K562 (cell line): ENCODE data around the gene HCRTR1. TPM values are rescaled to one million over a fixed set of nuclear protein-coding genes. Genes with fewer than 3 reads are reported as not detected.
A peak's percentile ranks its signal among the peaks of the same experiment; 100 is the strongest.

Source experiments
- ATAC-seq: fragments of 200-7000 bp; cut with Tn5 transposase; 3 replicates; pipeline ENCODE4 v1.9.1; 2020; ENCODE audit warnings: moderate library complexity
- BruUV-seq: library from RNA; stranded (reverse); fragments of 400-500 nt; replicated peaks from 2 replicates; lab custom pipeline; 2021; lab: Mats Ljungman, UMichigan
- CTCF ChIA-PET: fragments of 300-600 bp; formaldehyde crosslinking; extraction: SDS; loops from one replicate; lab custom pipeline; 2021; ENCODE audit warnings: low intra/inter-chr PET ratio; lab: Yijun Ruan, JAX
- POLR2A ChIA-PET: fragments of 300-600, 350-650 bp; sonication (Branson Sonifier 250); formaldehyde crosslinking; extraction: SDS; loops from one replicate; lab custom pipeline; 2021; ENCODE audit warnings: antibody characterized with exemption, inconsistent platforms; lab: Yijun Ruan, JAX
- DNase-seq, 4 experiments: peaks; one replicate each; pipeline versions ENCODE4 v3.0.0 to v3.0.0-alpha.2; 2011 to 2018; ENCODE audit warnings: low spot score in 3 of 4, mixed read lengths in 3 of 4; ENCODE audit errors: extremely low read depth in 1 of 4
- FAIRE-seq: peaks from 2 replicates; lab custom pipeline; 2011; peaks lifted over from hg19 to GRCh38; lab: Jason Lieb, UNC
- H2AFZ ChIP-seq: 2 replicates; pipeline ENCODE4 v1.6.0; 2011; ENCODE audit warnings: low read depth, low read length, control low read depth, inconsistent platforms
- H3K27ac ChIP-seq: fragments of 200-600 bp; 3 replicates; pipeline ENCODE4 v1.8.0; 2011; ENCODE audit warnings: low read depth, mild to moderate bottlenecking, control low read depth, inconsistent platforms, low read length, moderate library complexity, mixed read lengths; ENCODE audit errors: extremely low read depth
- H3K27me3 ChIP-seq, 2 experiments: fragments of 300-600 bp in 1 of 2; 2 replicates in 1 of 2; 3 replicates in 1 of 2; pipeline versions ENCODE4 v1.6.0 to v1.8.0; 2011; ENCODE audit warnings: inconsistent platforms in 2 of 2, low read length in 2 of 2, mild to moderate bottlenecking in 1 of 2, mixed read lengths in 1 of 2, moderate library complexity in 1 of 2; ENCODE audit not compliant: control insufficient read depth in 2 of 2, insufficient read depth in 2 of 2
- H3K36me3 ChIP-seq: fragments of 300-600 bp; 3 replicates; pipeline ENCODE4 v1.8.0; 2011; ENCODE audit warnings: mild to moderate bottlenecking, low read length, inconsistent platforms; ENCODE audit not compliant: control insufficient read depth, insufficient read depth
- H3K4me1 ChIP-seq, 2 experiments: fragments of 200-600 bp in 1 of 2; replicated peaks in 1 of 2; 2 replicates in 1 of 2; 3 replicates in 1 of 2; pipeline versions ENCODE4 v1.5.1 to v1.8.0; 2011; ENCODE audit warnings: inconsistent platforms in 2 of 2, low read length in 2 of 2, mild to moderate bottlenecking in 1 of 2, mixed read lengths in 1 of 2, moderate library complexity in 1 of 2; ENCODE audit not compliant: control insufficient read depth in 2 of 2, insufficient read depth in 2 of 2
- H3K4me2 ChIP-seq: 2 replicates; pipeline ENCODE4 v1.6.1; 2011; ENCODE audit warnings: low read length, control low read depth, inconsistent platforms, mixed read lengths; ENCODE audit not compliant: insufficient read depth
- H3K4me3 ChIP-seq: fragments of 200-600 bp; sonication (generic), shearing (Covaris generic); 2 replicates; pipeline ENCODE4 v1.5.1; 2016; ENCODE audit warnings: control low read depth, inconsistent platforms
- H3K79me2 ChIP-seq: fragments of 200-600 bp; 3 replicates; pipeline ENCODE4 v1.8.0; 2011; ENCODE audit warnings: low read length, inconsistent platforms; ENCODE audit not compliant: control insufficient read depth, insufficient read depth
- H3K9ac ChIP-seq, 2 experiments: 2 replicates each; pipeline versions ENCODE4 v1.6.0 to v1.6.1; 2011; ENCODE audit warnings: low read depth in 2 of 2, low read length in 2 of 2, control low read depth in 1 of 2, inconsistent platforms in 1 of 2, mild to moderate bottlenecking in 1 of 2, mixed read lengths in 1 of 2; ENCODE audit not compliant: insufficient read depth in 1 of 2
- H3K9me1 ChIP-seq: one replicate; pipeline ENCODE4 v1.6.0; 2011; ENCODE audit warnings: inconsistent platforms, mild to moderate bottlenecking, low read length, moderate library complexity; ENCODE audit not compliant: control insufficient read depth, insufficient read depth
- H3K9me3 ChIP-seq: replicated peaks from 2 replicates; pipeline ENCODE4 v1.5.1; 2011; ENCODE audit warnings: low read depth, low read length, inconsistent platforms; ENCODE audit not compliant: control insufficient read depth, insufficient read depth
- H4K20me1 ChIP-seq: replicated peaks from 2 replicates; pipeline ENCODE4 v1.6.1; 2011; ENCODE audit warnings: low read length, inconsistent platforms, mixed read lengths; ENCODE audit not compliant: control insufficient read depth, insufficient read depth
- FOS ChIP-seq: IDR thresholded peaks from 3 replicates; pipeline ENCODE4 v1.6.1; 2011; ENCODE audit not compliant: insufficient read length; ENCODE audit errors: extremely low read depth
- KDM2B ChIP-seq: fragments of 250-450 bp; sonication (Bioruptor Pico); IDR thresholded peaks from 2 replicates; pipeline ENCODE4 v1.8.0; 2021; ENCODE audit warnings: mild to moderate bottlenecking, moderate library complexity
- MTA1 ChIP-seq: fragments of 450-650 bp; IDR thresholded peaks from 2 replicates; pipeline ENCODE4 v1.6.1; 2017; ENCODE audit warnings: borderline replicate concordance
- MTF1 ChIP-seq: fragments of 250-450 bp; sonication (Bioruptor Pico); IDR thresholded peaks from 2 replicates; pipeline ENCODE4 v1.9.0; 2021; ENCODE audit warnings: moderate library complexity, mild to moderate bottlenecking, inconsistent platforms, borderline replicate concordance
- NRF1 ChIP-seq, 2 experiments: fragments of 450-650 bp; IDR thresholded peaks in 1 of 2; conservative IDR thresholded peaks in 1 of 2; 2 replicates each; pipeline ENCODE4 v1.6.1; 2014; ENCODE audit warnings: mild to moderate bottlenecking in 2 of 2
- WGBS: fragments of 100-300 bp; shearing (Covaris generic); methylation state at CpG from one replicate; pipeline ENCODE4 v1.1.6; 2016; ENCODE audit warnings: low coverage, mixed read lengths; ENCODE audit not compliant: insufficient coverage; ENCODE audit errors: missing lambda C conversion rate; 5-methylcytosine and 5-hydroxymethylcytosine counted together
- in situ Hi-C: fragments of 300-500 bp; cut with MboI; formaldehyde crosslinking; loops from 4 replicates; pipeline ENCODE4 v1.15.0; 2018; ENCODE audit warnings: inconsistent platforms, mixed read lengths
- intact Hi-C: fragments of 100-400 bp; cut with micrococcal nuclease; formaldehyde crosslinking; loops from 2 replicates; pipeline ENCODE4 v1.14.2; 2022
- polyA plus RNA-seq, 8 experiments: library from polyadenylated mRNA; depleted of rRNA in 4 of 8; stranded (reverse) in 5 of 8; unstranded in 3 of 8; fragments of >200 nt; fragmentation: Nextera tagmentation in 2 of 8; fragmentation: Illumina TruSeq in 1 of 8; extraction: Ambion mirVana in 2 of 8; extraction: Trizol in 1 of 8; gene quantifications; 2 replicates each; pipeline versions ENCODE4 v1.2.1 to v1.2.3, GENCODE V29; 2011 to 2014; ENCODE audit warnings: inconsistent platforms in 1 of 8, missing spikeins in 1 of 8
- total RNA-seq, 7 experiments: library from RNA; depleted of rRNA in 6 of 7; stranded (reverse); fragments of >200 nt in 6 of 7; fragmentation: Illumina TruSeq in 2 of 7; extraction: Trizol in 2 of 7; gene quantifications; 2 replicates each; pipeline versions ENCODE4 v1.2.1 to v1.2.3, GENCODE V29; 2011 to 2021; ENCODE audit warnings: low replicate concordance in 1 of 7
- TF ChIP-seq, protein P1 (sequence below): sonication (generic); formaldehyde crosslinking; IDR thresholded peaks from 2 replicates; pipeline ENCODE4 v1.8.0; 2023; ENCODE audit warnings: missing genetic modification reagents, mild to moderate bottlenecking, borderline replicate concordance

The HCRTR1 gene
- total and polyA plus RNA-seq, 9 of the 15 experiments (the other 6 are each of a cell fraction or from before 2014, with no cell fraction given) = not detected

DNA sequence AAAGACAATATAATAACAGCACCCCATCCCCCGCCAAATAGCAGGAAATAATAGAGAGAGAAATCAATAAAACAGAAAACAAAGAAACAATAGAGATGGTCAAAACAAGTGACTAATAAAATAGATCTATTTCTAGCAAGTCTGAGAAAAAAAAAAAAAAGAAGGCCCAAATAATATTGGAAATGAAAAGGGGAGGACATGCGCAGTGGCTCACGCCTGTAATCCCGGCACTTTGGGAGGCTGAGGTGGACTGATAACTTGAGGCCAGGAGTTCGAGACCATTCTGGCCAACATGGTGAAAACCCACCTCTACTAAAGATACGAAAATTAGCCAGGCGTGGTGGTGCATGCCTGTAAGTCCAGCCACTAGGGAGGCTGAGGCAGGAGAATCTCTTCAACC, 18.5 kb upstream of the HCRTR1 start:
- H3K4me1 ChIP-seq = no peaks in the 10 kb centered on the region
- H4K20me1 ChIP-seq = peaks cover 2% of the 10 kb centered on the region
- no peak for DNase-seq
- H3K36me3 ChIP-seq = no peaks in the 10 kb centered on the region
- ChIA-PET POLR2A (no interaction called here), CTCF (no interaction called here)
- H3K27me3 ChIP-seq = peaks cover 6 to 17% of the 10 kb centered on the region in 2 experiments
- no peak for ATAC-seq
- H3K79me2 ChIP-seq = no peaks in the 10 kb centered on the region
- no peaks in the 10 kb centered on the region for H3K9me3 ChIP-seq
- in situ Hi-C loops = no loop called here
- intact Hi-C loops = no loop called here
- H3K9ac ChIP-seq = no peak overlapping the region
- H3K4me3 ChIP-seq = no peak overlapping the region
- H3K9me1 ChIP-seq = no peaks in the 10 kb centered on the region
- no peak for TF ChIP-seq MTF1 (CRISPR knock-in tag)
- TF ChIP-seq FOS = no peak
- TF ChIP-seq, protein P1, sequence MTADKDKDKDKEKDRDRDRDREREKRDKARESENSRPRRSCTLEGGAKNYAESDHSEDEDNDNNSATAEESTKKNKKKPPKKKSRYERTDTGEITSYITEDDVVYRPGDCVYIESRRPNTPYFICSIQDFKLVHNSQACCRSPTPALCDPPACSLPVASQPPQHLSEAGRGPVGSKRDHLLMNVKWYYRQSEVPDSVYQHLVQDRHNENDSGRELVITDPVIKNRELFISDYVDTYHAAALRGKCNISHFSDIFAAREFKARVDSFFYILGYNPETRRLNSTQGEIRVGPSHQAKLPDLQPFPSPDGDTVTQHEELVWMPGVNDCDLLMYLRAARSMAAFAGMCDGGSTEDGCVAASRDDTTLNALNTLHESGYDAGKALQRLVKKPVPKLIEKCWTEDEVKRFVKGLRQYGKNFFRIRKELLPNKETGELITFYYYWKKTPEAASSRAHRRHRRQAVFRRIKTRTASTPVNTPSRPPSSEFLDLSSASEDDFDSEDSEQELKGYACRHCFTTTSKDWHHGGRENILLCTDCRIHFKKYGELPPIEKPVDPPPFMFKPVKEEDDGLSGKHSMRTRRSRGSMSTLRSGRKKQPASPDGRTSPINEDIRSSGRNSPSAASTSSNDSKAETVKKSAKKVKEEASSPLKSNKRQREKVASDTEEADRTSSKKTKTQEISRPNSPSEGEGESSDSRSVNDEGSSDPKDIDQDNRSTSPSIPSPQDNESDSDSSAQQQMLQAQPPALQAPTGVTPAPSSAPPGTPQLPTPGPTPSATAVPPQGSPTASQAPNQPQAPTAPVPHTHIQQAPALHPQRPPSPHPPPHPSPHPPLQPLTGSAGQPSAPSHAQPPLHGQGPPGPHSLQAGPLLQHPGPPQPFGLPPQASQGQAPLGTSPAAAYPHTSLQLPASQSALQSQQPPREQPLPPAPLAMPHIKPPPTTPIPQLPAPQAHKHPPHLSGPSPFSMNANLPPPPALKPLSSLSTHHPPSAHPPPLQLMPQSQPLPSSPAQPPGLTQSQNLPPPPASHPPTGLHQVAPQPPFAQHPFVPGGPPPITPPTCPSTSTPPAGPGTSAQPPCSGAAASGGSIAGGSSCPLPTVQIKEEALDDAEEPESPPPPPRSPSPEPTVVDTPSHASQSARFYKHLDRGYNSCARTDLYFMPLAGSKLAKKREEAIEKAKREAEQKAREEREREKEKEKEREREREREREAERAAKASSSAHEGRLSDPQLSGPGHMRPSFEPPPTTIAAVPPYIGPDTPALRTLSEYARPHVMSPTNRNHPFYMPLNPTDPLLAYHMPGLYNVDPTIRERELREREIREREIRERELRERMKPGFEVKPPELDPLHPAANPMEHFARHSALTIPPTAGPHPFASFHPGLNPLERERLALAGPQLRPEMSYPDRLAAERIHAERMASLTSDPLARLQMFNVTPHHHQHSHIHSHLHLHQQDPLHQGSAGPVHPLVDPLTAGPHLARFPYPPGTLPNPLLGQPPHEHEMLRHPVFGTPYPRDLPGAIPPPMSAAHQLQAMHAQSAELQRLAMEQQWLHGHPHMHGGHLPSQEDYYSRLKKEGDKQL (CRISPR knock-in tag) = no peak
- TF ChIP-seq KDM2B (CRISPR knock-in tag) = no peak
- TF ChIP-seq NRF1 (conservative IDR thresholded peaks at IDR 0.05 in 1 of 2, IDR thresholded peaks at IDR 0.05 in 1 of 2) = peak; percentile 58 to 64
- TF ChIP-seq MTA1 = no peak
- FAIRE-seq = no peak
- no peak overlapping the region for H3K27ac ChIP-seq
- H3K4me2 ChIP-seq = no peak overlapping the region
- 20% methylated on average over 7 of the region's 7 CpGs for WGBS
- BruUV-seq = no TSS peak
- no peak overlapping the region for H2AFZ ChIP-seq
